HG02571 (cell line): ENCODE measurements around the gene GGT6.
"Not testable (repeated sequence)": the region's sequence is repeated elsewhere in the genome, so short reads cannot be mapped to it uniquely, and the experiment has no call there.

ENCODE experiments used
- ATAC-seq: cut with Tn5 transposase; IDR thresholded peaks from one replicate; pipeline ENCODE4 v1.9.1; 2021; ENCODE audit warnings: mild to moderate bottlenecking, moderate library complexity; ENCODE audit not compliant: unreplicated experiment

The GGT6 gene

GRCh38 chr17:4592240-4593005, 32.0 kb upstream of the GGT6 start:
- ATAC-seq: no peak

GRCh38 chr17:4591529-4591928, 31.2 kb upstream of the GGT6 start:
- no peak for ATAC-seq

GRCh38 chr17:4590981-4591453, 30.6 kb upstream of the GGT6 start:
- ATAC-seq: no peak

- not testable (repeated sequence) for ATAC-seq
Observed at GRCh38 chr17:4590042-4590441, 29.7 kb upstream of the GGT6 start.

GRCh38 chr17:4588898-4589625, 28.7 kb upstream of the GGT6 start:
- ATAC-seq: no peak

- ATAC-seq: no peak
Observed at GRCh38 chr17:4588391-4588790, 28.0 kb upstream of the GGT6 start.

- no peak for ATAC-seq
Observed at GRCh38 chr17:4587803-4588202, 27.4 kb upstream of the GGT6 start.

- no peak for ATAC-seq
Observed at GRCh38 chr17:4587195-4587594, 26.8 kb upstream of the GGT6 start.

GRCh38 chr17:4586043-4586442, 25.7 kb upstream of the GGT6 start:
- ATAC-seq: no peak

- ATAC-seq: no peak
Observed at GRCh38 chr17:4585638-4585994, 25.2 kb upstream of the GGT6 start.

- no peak for ATAC-seq
Observed at GRCh38 chr17:4584917-4585637, 24.7 kb upstream of the GGT6 start.

- no peak for ATAC-seq
Observed at GRCh38 chr17:4584101-4584916, 23.9 kb upstream of the GGT6 start, which contains the start of gene SMTNL2. SMTNL2 (plus strand) TSS chr17:4584529; CDS start chr17:4584606, 77 bp downstream.

- no peak for ATAC-seq
Observed at GRCh38 chr17:4583782-4584100, 23.4 kb upstream of the GGT6 start.

- no peak for ATAC-seq
Observed at GRCh38 chr17:4583206-4583605, 22.8 kb upstream of the GGT6 start.

- no peak for ATAC-seq
Observed at GRCh38 chr17:4582691-4583090, 22.3 kb upstream of the GGT6 start.

GRCh38 chr17:4582101-4582501, 21.7 kb upstream of the GGT6 start:
- ATAC-seq: no peak

GRCh38 chr17:4580291-4580690, 19.9 kb upstream of the GGT6 start:
- no peak for ATAC-seq

GRCh38 chr17:4579678-4580077, 19.3 kb upstream of the GGT6 start:
- ATAC-seq: no peak

GRCh38 chr17:4578349-4578748, 18.0 kb upstream of the GGT6 start:
- ATAC-seq: not testable (repeated sequence)

- no peak for ATAC-seq
Observed at GRCh38 chr17:4577386-4577993, 17.1 kb upstream of the GGT6 start.
